ENCODE data around the gene CD22.

CD22 gene

GRCh38 chr19:35341006-35341405, 12.0 kb downstream of the CD22 start:
- TF ChIP-seq, protein P1, sequence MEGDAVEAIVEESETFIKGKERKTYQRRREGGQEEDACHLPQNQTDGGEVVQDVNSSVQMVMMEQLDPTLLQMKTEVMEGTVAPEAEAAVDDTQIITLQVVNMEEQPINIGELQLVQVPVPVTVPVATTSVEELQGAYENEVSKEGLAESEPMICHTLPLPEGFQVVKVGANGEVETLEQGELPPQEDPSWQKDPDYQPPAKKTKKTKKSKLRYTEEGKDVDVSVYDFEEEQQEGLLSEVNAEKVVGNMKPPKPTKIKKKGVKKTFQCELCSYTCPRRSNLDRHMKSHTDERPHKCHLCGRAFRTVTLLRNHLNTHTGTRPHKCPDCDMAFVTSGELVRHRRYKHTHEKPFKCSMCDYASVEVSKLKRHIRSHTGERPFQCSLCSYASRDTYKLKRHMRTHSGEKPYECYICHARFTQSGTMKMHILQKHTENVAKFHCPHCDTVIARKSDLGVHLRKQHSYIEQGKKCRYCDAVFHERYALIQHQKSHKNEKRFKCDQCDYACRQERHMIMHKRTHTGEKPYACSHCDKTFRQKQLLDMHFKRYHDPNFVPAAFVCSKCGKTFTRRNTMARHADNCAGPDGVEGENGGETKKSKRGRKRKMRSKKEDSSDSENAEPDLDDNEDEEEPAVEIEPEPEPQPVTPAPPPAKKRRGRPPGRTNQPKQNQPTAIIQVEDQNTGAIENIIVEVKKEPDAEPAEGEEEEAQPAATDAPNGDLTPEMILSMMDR (IDR thresholded peaks at IDR 0.05; ENCODE audit: insufficient read depth, low read length, poor library complexity, severe bottlenecking), result no peak
- no peak overlapping the region for H3K4me3 ChIP-seq (replicated peaks; ENCODE audit: low read depth, low read length)
- no peak for DNase-seq (ENCODE audit: extremely low read depth, insufficient read length)
- H3K27me3 ChIP-seq (replicated peaks; ENCODE audit: control insufficient read depth, insufficient read depth, low read length), result no peaks in the 10 kb centered on the region
- H3K36me3 ChIP-seq (ENCODE audit: control insufficient read depth, insufficient read depth, low read length), result peaks cover 56% of the 10 kb centered on the region

DNA sequence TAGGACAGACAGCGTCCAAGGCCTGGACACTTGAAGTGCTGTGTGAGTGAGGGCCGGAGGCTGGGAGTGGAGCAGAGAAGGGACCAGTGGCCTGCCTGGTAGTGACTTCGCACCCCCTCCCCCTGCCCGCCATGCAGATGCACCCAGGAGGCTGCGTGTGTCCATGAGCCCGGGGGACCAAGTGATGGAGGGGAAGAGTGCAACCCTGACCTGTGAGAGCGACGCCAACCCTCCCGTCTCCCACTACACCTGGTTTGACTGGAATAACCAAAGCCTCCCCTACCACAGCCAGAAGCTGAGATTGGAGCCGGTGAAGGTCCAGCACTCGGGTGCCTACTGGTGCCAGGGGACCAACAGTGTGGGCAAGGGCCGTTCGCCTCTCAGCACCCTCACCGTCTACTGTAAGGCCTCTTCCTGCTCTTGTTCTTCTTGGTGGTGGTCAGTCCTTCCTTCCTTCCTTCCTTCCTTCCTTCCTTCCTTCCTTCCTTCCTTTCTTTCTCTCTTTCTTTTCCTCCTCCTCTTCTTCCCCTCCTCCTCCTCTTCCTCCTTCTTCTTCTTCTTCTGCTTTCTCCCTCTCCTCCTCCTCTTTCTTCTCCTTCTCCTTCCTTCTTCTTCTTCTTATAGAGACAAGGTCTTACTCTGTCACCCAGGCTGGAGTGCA, 12.7 kb downstream of the CD22 start:
- no peak for DNase-seq (ENCODE audit: extremely low read depth, insufficient read length)
- peaks cover 53% of the 10 kb centered on the region for H3K36me3 ChIP-seq (ENCODE audit: control insufficient read depth, insufficient read depth, low read length)
- TF ChIP-seq, protein P1 (IDR thresholded peaks at IDR 0.05; ENCODE audit: insufficient read depth, low read length, poor library complexity, severe bottlenecking), result no peak

GRCh38 chr19:35342430-35342829, 13.4 kb downstream of the CD22 start:
- TF ChIP-seq, protein P1 (IDR thresholded peaks at IDR 0.05; ENCODE audit: insufficient read depth, low read length, poor library complexity, severe bottlenecking), result no peak
- DNase-seq (ENCODE audit: extremely low read depth, insufficient read length), result no peak
- Histone ChIP-seq H3K27me3 (replicated peaks; ENCODE audit: control insufficient read depth, insufficient read depth, low read length) (no peaks in the 10 kb centered on the region), H3K4me3 (replicated peaks; ENCODE audit: low read depth, low read length) (no peak overlapping the region), H3K36me3 (ENCODE audit: control insufficient read depth, insufficient read depth, low read length) (peaks cover 50% of the 10 kb centered on the region)

More for the DNA sequence above, 12.7 kb downstream of the CD22 start:
- no peak overlapping the region for H3K4me3 ChIP-seq (replicated peaks; ENCODE audit: low read depth, low read length)
- H3K27me3 ChIP-seq (replicated peaks; ENCODE audit: control insufficient read depth, insufficient read depth, low read length), result no peaks in the 10 kb centered on the region

DNA sequence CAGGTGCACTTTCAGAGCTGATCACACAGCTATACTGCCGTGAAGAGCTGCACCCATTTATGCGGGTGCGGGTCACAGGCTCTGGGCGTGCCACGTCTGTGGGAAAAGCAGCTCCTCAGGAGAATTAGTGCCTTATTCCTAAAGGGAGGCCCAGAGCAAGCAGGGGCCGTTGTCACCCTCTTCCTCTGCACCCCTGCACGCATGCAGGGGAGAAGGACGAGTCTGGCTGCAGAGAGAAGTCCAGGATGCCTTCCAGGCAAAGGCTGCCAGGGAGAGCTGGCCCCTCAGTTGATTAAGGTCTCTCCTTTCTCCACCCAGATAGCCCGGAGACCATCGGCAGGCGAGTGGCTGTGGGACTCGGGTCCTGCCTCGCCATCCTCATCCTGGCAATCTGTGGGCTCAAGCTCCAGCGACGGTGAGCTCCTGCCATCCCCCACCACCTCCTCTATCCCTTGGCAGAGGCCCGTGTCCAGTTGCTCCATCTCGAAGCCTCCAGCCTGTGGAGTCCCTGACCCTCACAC, 15.6 kb downstream of the CD22 start:
- DNase-seq (ENCODE audit: extremely low read depth, insufficient read length), result no peak
- peaks cover 36% of the 10 kb centered on the region for H3K36me3 ChIP-seq (ENCODE audit: control insufficient read depth, insufficient read depth, low read length)
- TF ChIP-seq, protein P1 (IDR thresholded peaks at IDR 0.05; ENCODE audit: insufficient read depth, low read length, poor library complexity, severe bottlenecking), result no peak
- no peak overlapping the region for H3K4me3 ChIP-seq (replicated peaks; ENCODE audit: low read depth, low read length)
- no peaks in the 10 kb centered on the region for H3K27me3 ChIP-seq (replicated peaks; ENCODE audit: control insufficient read depth, insufficient read depth, low read length)

DNA sequence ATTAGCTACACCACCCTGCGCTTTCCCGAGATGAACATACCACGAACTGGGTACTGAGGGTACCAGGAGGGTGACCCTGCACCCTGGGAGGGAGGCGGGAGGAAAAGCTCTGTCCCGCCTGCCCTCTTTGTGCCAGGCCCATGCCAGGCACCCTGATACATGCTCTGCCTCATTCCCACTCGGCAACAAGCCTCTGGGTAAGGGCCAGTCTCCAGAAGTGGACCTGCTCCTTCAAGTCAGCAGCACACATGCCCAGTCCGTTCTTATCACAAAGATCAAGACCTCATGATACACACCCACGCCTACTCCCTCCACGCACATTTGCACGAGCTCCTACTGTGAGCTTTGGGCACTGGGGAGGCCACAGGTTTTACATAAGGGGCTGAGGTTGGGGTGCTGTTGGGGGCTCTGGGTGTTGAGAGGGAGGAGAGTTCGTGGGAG, 16.7 kb downstream of the CD22 start:
- Histone ChIP-seq H3K27me3 (replicated peaks; ENCODE audit: control insufficient read depth, insufficient read depth, low read length) (no peaks in the 10 kb centered on the region), H3K4me3 (replicated peaks; ENCODE audit: low read depth, low read length) (no peak overlapping the region), H3K36me3 (ENCODE audit: control insufficient read depth, insufficient read depth, low read length) (peaks cover 34% of the 10 kb centered on the region)
- DNase-seq (ENCODE audit: extremely low read depth, insufficient read length), result no peak
- TF ChIP-seq, protein P1 (IDR thresholded peaks at IDR 0.05; ENCODE audit: insufficient read depth, low read length, poor library complexity, severe bottlenecking), result no peak
